Endodermal cell (in vitro differentiated cells): ENCODE measurements around the gene LAMA2. TPM values are rescaled to one million over a fixed set of nuclear protein-coding genes. Genes with fewer than 3 reads are reported as not detected.

Experiments
- DNase-seq: peaks from one replicate; pipeline ENCODE4 v3.0.0-alpha.2; 2017
- H3K27ac ChIP-seq: 2 replicates; pipeline ENCODE4 v1.5.1; 2013; ENCODE audit warnings: mild to moderate bottlenecking, low read depth, low read length, moderate library complexity
- H3K27me3 ChIP-seq: 2 replicates; pipeline ENCODE4 v1.6.1; 2013; ENCODE audit warnings: mild to moderate bottlenecking, low read length, moderate library complexity; ENCODE audit not compliant: insufficient read depth, control insufficient read depth, poor library complexity, severe bottlenecking
- H3K36me3 ChIP-seq: 2 replicates; pipeline ENCODE4 v1.7.0; 2013; ENCODE audit warnings: mild to moderate bottlenecking, low read length, moderate library complexity; ENCODE audit not compliant: control insufficient read depth, insufficient read depth
- H3K4me1 ChIP-seq: one replicate; pipeline ENCODE4 v1.7.0; 2013; ENCODE audit warnings: low read length; ENCODE audit not compliant: control insufficient read depth, insufficient read depth
- H3K4me3 ChIP-seq: 2 replicates; pipeline ENCODE4 v1.5.1; 2013; ENCODE audit warnings: mild to moderate bottlenecking, low read length, moderate library complexity
- H3K9ac ChIP-seq: 2 replicates; pipeline ENCODE4 v1.6.1; 2013; ENCODE audit warnings: mild to moderate bottlenecking, low read length, moderate library complexity; ENCODE audit not compliant: poor library complexity, severe bottlenecking; ENCODE audit errors: extremely low read depth
- H3K9me3 ChIP-seq: 2 replicates; pipeline ENCODE4 v1.6.1; 2013; ENCODE audit warnings: mild to moderate bottlenecking, low read length, moderate library complexity; ENCODE audit not compliant: control insufficient read depth
- H3K27ac Mint-ChIP-seq: 2 replicates; pipeline ENCODE4 v1.8.0; 2020; ENCODE audit warnings: mixed read lengths
- H3K27me3 Mint-ChIP-seq: 2 replicates; pipeline ENCODE4 v1.8.0; 2021; ENCODE audit warnings: mild to moderate bottlenecking, mixed read lengths; ENCODE audit not compliant: insufficient read depth
- H3K36me3 Mint-ChIP-seq: 2 replicates; pipeline ENCODE4 v1.8.0; 2020; ENCODE audit warnings: low read depth, mixed read lengths
- H3K4me1 Mint-ChIP-seq: 2 replicates; pipeline ENCODE4 v1.8.0; 2020; ENCODE audit warnings: mixed read lengths
- H3K4me3 Mint-ChIP-seq: 2 replicates; pipeline ENCODE4 v1.8.0; 2020; ENCODE audit warnings: mild to moderate bottlenecking, moderate library complexity, mixed read lengths
- H3K9me3 Mint-ChIP-seq: 2 replicates; pipeline ENCODE4 v1.8.0; 2020; ENCODE audit warnings: mild to moderate bottlenecking, mixed read lengths
- CTCF ChIP-seq: fragments of 200-600 bp; sonication (generic); conservative IDR thresholded peaks from 2 replicates; pipeline ENCODE4 v1.5.0; 2021; ENCODE audit warnings: antibody characterized with exemption, mild to moderate bottlenecking
- WGBS, 2 experiments: methylation state at CpG; one replicate each; pipeline versions ENCODE4 v1.1.5 to v1.1.7; 2013; ENCODE audit warnings: missing lambda C conversion rate in 2 of 2, mixed read lengths in 1 of 2; ENCODE audit not compliant: insufficient coverage in 1 of 2, insufficient read length in 1 of 2; 5-methylcytosine and 5-hydroxymethylcytosine counted together
- total RNA-seq, 2 donors: library from RNA; stranded (reverse); fragmentation: NEBNext Ultra II Directional in 1 of 2; extraction: Animal tissue kit (Norgen Biotek cat#: 25700) in 1 of 2; gene quantifications; 2 replicates in 1 of 2; 3 replicates in 1 of 2; pipeline ENCODE4 v1.2.1, GENCODE V29; 2021

Gene LAMA2
- total RNA-seq, 2 donors from 2014 or later = 2.3 to 4.1 TPM

DNA sequence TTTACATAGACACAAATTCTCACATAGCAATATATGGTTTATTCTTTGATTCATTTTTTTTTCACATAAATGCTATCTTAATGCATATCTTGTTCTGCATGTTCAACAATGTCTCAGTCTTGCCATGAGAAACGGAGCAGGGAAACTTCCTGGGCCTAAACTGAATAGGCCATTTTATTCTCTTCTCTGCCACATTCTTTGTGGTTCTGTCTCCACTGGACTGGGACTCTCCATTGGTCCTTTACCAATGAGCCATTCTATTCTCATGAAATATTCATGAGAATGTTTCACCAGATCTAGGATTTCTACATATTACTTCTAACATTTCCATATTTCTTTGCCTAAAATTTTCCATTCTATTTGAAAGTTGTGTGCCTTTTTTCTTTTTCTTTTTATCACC is 42.8 kb downstream of the LAMA2 start:
- peaks cover 6% of the 10 kb centered on the region for H3K36me3 Mint-ChIP-seq
- no peak overlapping the region for H3K27ac Mint-ChIP-seq
- 86 to 99% methylated on average over 1 of the region's 1 CpG for WGBS, 2 experiments
- TF ChIP-seq CTCF = no peak
- Histone ChIP-seq H3K9ac (no peak overlapping the region), H3K36me3 (no peaks in the 10 kb centered on the region), H3K4me3 (no peak overlapping the region), H3K9me3 (no peaks in the 10 kb centered on the region), H3K4me1 (no peaks in the 10 kb centered on the region), H3K27me3 (no peaks in the 10 kb centered on the region), H3K27ac (no peak overlapping the region)
- peaks cover 3% of the 10 kb centered on the region for H3K4me1 Mint-ChIP-seq
- no peak for DNase-seq
- peaks cover 2% of the 10 kb centered on the region for H3K9me3 Mint-ChIP-seq
- no peak overlapping the region for H3K4me3 Mint-ChIP-seq
- H3K27me3 Mint-ChIP-seq = no peaks in the 10 kb centered on the region

- peaks cover 6% of the 10 kb centered on the region for H3K36me3 Mint-ChIP-seq
- H3K9ac ChIP-seq = no peak overlapping the region
- no peaks in the 10 kb centered on the region for H3K36me3 ChIP-seq
- H3K9me3 Mint-ChIP-seq = no peaks in the 10 kb centered on the region
- no peaks in the 10 kb centered on the region for H3K4me1 ChIP-seq
- no peak overlapping the region for H3K27ac Mint-ChIP-seq
- WGBS, 2 experiments = 97 to 98% methylated on average over 18 to 34 of the region's 34 CpGs
- H3K4me1 Mint-ChIP-seq = peaks cover 3% of the 10 kb centered on the region
- no peak overlapping the region for H3K4me3 ChIP-seq
- DNase-seq = no peak
- H3K4me3 Mint-ChIP-seq = no peak overlapping the region
- no peaks in the 10 kb centered on the region for H3K27me3 Mint-ChIP-seq
- H3K9me3 ChIP-seq = no peaks in the 10 kb centered on the region
- no peaks in the 10 kb centered on the region for H3K27me3 ChIP-seq
- no peak overlapping the region for H3K27ac ChIP-seq
- no peak for TF ChIP-seq CTCF
These were observed 46.9 kb downstream of the LAMA2 start for GRCh38 chr6:128929869-128930268.

- Histone ChIP-seq H3K27ac (no peak overlapping the region), H3K9me3 (no peaks in the 10 kb centered on the region), H3K4me3 (no peak overlapping the region), H3K9ac (no peak overlapping the region), H3K36me3 (no peaks in the 10 kb centered on the region), H3K4me1 (no peaks in the 10 kb centered on the region), H3K27me3 (no peaks in the 10 kb centered on the region)
- no peak for DNase-seq
- H3K4me1 Mint-ChIP-seq = peaks cover 3% of the 10 kb centered on the region
- no peaks in the 10 kb centered on the region for H3K27me3 Mint-ChIP-seq
- TF ChIP-seq CTCF = no peak
- no peaks in the 10 kb centered on the region for H3K9me3 Mint-ChIP-seq
- no peak overlapping the region for H3K27ac Mint-ChIP-seq
- H3K36me3 Mint-ChIP-seq = peaks cover 6% of the 10 kb centered on the region
- H3K4me3 Mint-ChIP-seq = no peak overlapping the region
- WGBS, 2 experiments = 91 to 93% methylated on average over 5 of the region's 5 CpGs
These were observed 47.4 kb downstream of the LAMA2 start for GRCh38 chr6:128930321-128930720.
